Lower lobe of right lung (tissue), 2 donors: ENCODE measurements around the gene TGDS. TPM values are rescaled to one million over a fixed set of nuclear protein-coding genes. Genes with fewer than 3 reads are reported as not detected.
"Not testable (repeated sequence)": the region's sequence is repeated elsewhere in the genome, so short reads cannot be mapped to it uniquely, and the experiment has no call there.

Experiments used
- ATAC-seq, 2 donors: fragments of 200-7000 bp; cut with Tn5 transposase; one replicate each; pipeline ENCODE4 v1.9.1; 2020 to 2022; ENCODE audit warnings: mild to moderate bottlenecking in 2 of 2, moderate library complexity in 2 of 2
- DNase-seq: peaks from one replicate; pipeline ENCODE4 v3.0.0-alpha.2; 2020
- H3K27ac ChIP-seq: fragments of 200-600 bp; one replicate; pipeline ENCODE4 v1.8.0; 2022
- H3K27me3 ChIP-seq: fragments of 200-600 bp; one replicate; pipeline ENCODE4 v1.8.0; 2022; ENCODE audit warnings: low read depth
- H3K36me3 ChIP-seq: fragments of 200-600 bp; one replicate; pipeline ENCODE4 v1.8.0; 2022; ENCODE audit warnings: mild to moderate bottlenecking
- H3K4me1 ChIP-seq: fragments of 200-600 bp; one replicate; pipeline ENCODE4 v1.8.0; 2022
- H3K4me3 ChIP-seq: fragments of 200-600 bp; one replicate; pipeline ENCODE4 v1.8.0; 2022; ENCODE audit warnings: mild to moderate bottlenecking
- H3K9me3 ChIP-seq: fragments of 200-600 bp; one replicate; pipeline ENCODE4 v1.8.0; 2022
- intact Hi-C: fragments of 100-400 bp; cut with DNase I; formaldehyde crosslinking; loops from one replicate; pipeline ENCODE4 v1.11.0; 2022
- total RNA-seq: library from RNA; stranded (reverse); fragmentation: NEBNext Ultra II Directional; extraction: Animal tissue kit (Norgen Biotek cat#: 25700); gene quantifications from one replicate; pipeline ENCODE4 v1.2.1, GENCODE V29; 2021
- TF ChIP-seq, protein P1 (sequence below): fragments of 200-600 bp; IDR thresholded peaks from one replicate; pipeline ENCODE4 v1.8.0; 2022; ENCODE audit warnings: antibody characterized with exemption, mild to moderate bottlenecking
- donor health status: DM: no; HTN: yes; CAD: no; lungs with severe emphysema.

The TGDS gene
- total RNA-seq, 1 donor from 2014 or later, result 10.5 TPM

DNA sequence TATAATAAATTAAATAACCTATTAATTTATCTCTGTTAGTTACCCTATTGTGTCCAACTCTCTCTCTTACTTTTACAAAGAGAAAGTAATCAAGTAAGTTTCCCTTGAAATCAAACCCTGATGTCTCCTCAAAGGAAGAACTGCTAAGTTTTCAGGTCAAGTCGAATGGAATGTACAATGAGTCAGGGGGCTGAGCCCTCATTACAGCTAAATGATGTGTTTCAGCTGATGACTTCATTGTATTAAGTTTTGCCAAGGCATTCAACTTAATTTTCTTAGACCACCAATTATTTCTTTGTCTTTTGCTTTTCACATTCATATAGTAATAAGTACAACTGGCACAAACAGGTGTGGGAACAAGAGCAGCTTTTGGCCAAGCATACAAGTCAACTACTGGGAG lies 61.8 kb downstream of the TGDS start:
- H3K27ac ChIP-seq, result no peak overlapping the region
- ATAC-seq (no peak), DNase-seq (no peak)
- TF ChIP-seq, protein P1, sequence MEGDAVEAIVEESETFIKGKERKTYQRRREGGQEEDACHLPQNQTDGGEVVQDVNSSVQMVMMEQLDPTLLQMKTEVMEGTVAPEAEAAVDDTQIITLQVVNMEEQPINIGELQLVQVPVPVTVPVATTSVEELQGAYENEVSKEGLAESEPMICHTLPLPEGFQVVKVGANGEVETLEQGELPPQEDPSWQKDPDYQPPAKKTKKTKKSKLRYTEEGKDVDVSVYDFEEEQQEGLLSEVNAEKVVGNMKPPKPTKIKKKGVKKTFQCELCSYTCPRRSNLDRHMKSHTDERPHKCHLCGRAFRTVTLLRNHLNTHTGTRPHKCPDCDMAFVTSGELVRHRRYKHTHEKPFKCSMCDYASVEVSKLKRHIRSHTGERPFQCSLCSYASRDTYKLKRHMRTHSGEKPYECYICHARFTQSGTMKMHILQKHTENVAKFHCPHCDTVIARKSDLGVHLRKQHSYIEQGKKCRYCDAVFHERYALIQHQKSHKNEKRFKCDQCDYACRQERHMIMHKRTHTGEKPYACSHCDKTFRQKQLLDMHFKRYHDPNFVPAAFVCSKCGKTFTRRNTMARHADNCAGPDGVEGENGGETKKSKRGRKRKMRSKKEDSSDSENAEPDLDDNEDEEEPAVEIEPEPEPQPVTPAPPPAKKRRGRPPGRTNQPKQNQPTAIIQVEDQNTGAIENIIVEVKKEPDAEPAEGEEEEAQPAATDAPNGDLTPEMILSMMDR, result no peak
- intact Hi-C loops, result no loop called here
- H3K36me3 ChIP-seq, result no peaks in the 10 kb centered on the region
- no peak overlapping the region for H3K4me3 ChIP-seq
- H3K9me3 ChIP-seq, result no peaks in the 10 kb centered on the region
- H3K4me1 ChIP-seq, result no peaks in the 10 kb centered on the region
- H3K27me3 ChIP-seq, result no peaks in the 10 kb centered on the region

DNA sequence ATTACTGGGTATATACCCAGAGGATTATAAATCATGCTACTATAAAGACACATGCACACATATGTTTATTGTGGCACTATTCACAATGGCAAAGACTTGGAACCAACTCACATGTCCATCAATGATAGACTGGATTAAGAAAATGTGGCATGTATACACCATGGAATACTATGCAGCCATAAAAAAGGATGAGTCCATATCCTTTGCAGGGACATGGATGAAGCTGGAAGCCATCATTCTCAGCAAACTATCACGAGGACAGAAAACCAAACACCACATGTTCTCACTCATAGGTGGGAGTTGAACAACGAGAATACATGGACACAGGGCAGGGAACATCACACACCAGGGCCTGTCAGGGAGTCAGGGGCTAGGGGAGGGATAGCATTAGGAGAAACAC lies 63.7 kb downstream of the TGDS start:
- DNase-seq, H3K36me3 ChIP-seq, H3K4me1 ChIP-seq, intact Hi-C loops, H3K9me3 ChIP-seq, H3K27me3 ChIP-seq, ATAC-seq, H3K27ac ChIP-seq, H3K4me3 ChIP-seq: not testable (repeated sequence)

DNA sequence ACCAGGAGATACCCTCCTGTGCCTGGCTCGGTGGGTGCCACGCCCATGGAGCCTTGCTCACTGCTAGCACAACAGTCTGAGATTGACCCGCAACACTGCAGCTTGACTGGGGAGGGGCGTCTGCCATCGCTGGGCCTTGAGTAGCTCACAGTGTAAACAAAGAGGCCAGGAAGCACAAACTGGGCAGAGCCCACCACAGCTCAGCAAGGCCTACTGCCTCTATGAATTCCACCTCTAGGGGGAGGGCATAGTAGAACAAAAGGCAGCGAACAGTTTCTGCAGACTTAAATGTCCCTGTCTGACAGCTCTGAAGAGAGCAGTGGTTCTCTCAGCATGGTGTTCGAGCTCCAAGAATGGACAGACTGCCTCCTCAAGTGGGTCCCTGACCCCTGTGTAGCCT lies 69.0 kb downstream of the TGDS start:
- H3K27ac ChIP-seq, H3K27me3 ChIP-seq, ATAC-seq, H3K9me3 ChIP-seq, H3K4me3 ChIP-seq, intact Hi-C loops, DNase-seq, H3K4me1 ChIP-seq, H3K36me3 ChIP-seq: not testable (repeated sequence)

DNA sequence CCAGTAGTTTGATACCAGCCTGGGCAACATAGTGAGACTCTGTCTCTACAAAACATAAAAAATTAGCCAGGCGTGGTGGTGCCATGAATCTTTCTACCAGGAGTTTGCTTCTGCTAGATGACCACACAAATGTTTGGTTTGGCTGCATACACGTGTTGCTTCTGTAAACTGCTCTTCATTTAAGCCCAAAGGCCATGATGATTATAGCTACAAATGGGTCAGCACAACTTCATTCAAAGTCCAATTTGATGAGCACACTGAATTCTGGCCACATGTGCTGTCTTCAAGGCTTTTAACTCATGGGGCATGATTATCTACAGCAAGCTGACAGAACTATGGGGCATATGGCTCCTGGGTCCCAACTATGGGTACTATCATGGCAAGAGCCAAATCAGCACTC lies 70.2 kb downstream of the TGDS start:
- no peak for ATAC-seq

DNA sequence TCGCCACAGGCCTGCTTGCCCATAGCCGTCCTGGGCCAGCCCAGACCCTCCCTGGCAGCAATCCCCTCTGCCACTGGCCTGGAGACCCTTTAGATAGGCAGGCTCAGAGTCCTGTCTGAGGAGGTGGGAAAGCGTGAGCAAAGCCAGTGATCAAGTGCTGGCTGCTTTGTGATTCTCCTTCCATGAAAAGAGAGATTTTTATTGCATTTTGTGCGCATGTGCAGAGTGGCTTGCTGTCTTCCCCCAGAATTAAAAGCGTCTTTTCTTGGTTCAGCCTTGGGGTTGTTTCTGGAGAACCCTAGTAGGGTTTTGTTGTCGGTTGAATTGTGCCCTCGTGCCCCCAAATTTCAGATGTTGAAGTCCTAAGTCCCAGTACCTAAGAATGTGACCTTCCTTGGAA lies 71.5 kb downstream of the TGDS start:
- TF ChIP-seq, protein P1, result no peak
- no peak overlapping the region for H3K4me3 ChIP-seq
- intact Hi-C loops, result no loop called here

More for the DNA sequence above, 70.2 kb downstream of the TGDS start:
- TF ChIP-seq, protein P1, result no peak
- Histone ChIP-seq H3K27me3 (no peaks in the 10 kb centered on the region), H3K36me3 (no peaks in the 10 kb centered on the region), H3K27ac (no peak overlapping the region), H3K9me3 (no peaks in the 10 kb centered on the region), H3K4me1 (no peaks in the 10 kb centered on the region), H3K4me3 (no peak overlapping the region)
- no peak for DNase-seq
- intact Hi-C loops, result no loop called here

More for the DNA sequence above, 71.5 kb downstream of the TGDS start:
- no peak for DNase-seq
- Histone ChIP-seq H3K27me3 (no peaks in the 10 kb centered on the region), H3K9me3 (no peaks in the 10 kb centered on the region), H3K4me1 (no peaks in the 10 kb centered on the region), H3K27ac (no peak overlapping the region), H3K36me3 (no peaks in the 10 kb centered on the region)
- ATAC-seq, result peak in 1 of 2 donors; percentile 17

Other genes with a start within 250 kb of the TGDS start
- gene DCT, start 116.5 kb downstream of the TGDS start, total RNA-seq, result 0.18 TPM
- 5.5 TPM for gene GPR180, start 5.7 kb upstream of the TGDS start, total RNA-seq
- gene SOX21, start 116.4 kb upstream of the TGDS start, total RNA-seq, result 0.18 TPM